Astrocyte of the hippocampus (primary cell): ENCODE data around the gene TBC1D1.

ENCODE experiments used
- DNase-seq: peaks from one replicate; pipeline ENCODE4 v3.0.0; 2011; ENCODE audit warnings: low read depth, low spot score

The TBC1D1 gene

DNA sequence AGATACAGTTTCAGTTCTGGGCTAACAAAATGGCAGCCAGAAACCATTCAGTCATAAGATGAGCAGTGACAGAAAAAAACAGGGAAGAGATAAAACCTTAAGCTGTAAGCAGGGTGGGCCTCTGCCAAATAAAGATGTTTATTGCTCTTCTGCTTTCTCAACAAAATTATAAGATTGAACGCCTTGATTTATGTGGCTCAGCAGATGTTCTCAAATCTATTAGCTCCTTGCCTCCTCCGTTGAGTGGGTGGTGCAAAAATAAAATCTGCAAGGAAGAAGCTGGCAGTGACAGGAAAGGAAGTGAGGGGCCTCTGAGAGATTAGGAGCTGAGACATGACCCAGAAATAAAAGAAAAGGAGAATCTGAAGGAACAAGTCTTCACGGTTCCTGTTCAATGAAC is 275.9 kb downstream of the TBC1D1 start:
- DNase-seq: no peak

DNA sequence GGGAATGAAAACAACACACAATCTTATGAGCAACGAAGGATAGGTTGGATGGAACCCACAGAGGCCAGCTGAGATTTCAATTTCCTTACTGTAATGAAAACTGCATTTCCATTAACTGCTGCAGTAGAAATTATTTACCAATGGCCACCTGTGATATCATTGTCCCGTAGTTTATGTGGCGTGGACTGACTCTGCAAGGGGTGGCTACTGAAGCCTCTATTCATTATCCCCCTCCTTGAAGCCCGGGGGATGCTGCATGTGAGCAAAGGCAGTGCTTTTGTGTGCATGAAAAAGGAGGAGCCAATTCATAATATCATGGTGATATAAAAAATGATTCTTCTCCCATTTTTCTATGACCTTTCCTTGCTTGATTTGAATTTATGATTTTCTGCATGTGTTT is 277.1 kb downstream of the TBC1D1 start:
- DNase-seq: no peak

DNA sequence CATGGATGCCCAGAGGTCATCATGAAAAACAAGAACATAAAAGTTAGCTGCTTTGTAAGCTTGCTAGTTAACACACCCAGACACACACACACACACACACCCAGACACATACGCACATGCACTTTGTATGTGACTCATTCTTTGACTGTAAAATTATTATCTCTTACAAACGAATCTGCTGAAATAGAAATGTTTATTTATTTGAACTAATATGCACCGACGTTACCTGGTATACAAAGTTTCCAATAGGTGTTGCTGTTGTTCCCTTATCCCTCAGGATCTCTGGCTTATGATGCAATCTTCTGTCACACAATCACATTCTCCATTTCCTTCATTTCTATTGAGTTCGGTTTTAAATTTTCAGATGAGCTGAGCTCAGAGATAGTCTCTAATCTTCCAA is 278.6 kb downstream of the TBC1D1 start:
- DNase-seq: no peak

DNA sequence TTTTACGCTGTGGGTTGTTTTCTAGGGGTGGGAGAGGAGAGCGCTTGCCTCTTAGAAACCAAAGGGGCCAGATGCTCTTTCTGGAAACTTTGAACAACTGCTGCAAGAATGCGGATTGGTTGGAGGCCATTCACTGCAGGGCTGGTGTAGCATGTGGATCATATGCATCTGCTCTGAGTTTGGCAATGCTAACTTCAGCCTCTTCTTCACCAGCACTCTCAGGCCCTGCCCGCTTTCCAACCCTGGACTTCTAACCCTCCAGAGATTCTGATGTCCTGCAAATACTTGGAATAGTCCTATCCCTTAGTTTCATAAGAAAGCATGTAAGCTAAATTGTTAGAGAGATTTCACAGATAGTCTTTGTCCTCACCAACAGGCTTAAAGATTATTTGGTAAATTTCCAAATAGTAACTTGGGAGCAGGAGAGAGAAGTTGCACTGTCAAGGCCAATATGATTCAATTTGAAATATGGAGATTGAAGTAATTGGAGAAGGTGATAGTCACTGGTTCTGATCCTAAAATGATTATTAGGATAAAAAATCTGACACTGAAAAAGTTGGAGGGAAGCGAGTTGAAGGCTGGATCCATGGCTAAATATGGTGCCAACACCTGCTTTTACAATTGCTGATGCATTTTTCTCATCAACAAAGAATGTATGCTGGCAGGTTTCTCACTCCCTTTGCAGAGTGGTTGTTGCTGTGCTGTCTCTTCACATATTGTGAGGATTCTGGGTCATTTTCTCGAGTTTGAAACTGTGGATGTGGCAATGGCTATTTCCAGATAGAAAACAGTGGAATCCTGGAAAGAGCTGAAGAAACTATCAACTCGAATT is 279.7 kb downstream of the TBC1D1 start:
- no peak for DNase-seq

- no peak for DNase-seq
Observed at GRCh38 chr4:38172078-38172477, 281.2 kb downstream of the TBC1D1 start.

- DNase-seq: no peak
Observed at GRCh38 chr4:38173935-38174518, 283.1 kb downstream of the TBC1D1 start.

DNA sequence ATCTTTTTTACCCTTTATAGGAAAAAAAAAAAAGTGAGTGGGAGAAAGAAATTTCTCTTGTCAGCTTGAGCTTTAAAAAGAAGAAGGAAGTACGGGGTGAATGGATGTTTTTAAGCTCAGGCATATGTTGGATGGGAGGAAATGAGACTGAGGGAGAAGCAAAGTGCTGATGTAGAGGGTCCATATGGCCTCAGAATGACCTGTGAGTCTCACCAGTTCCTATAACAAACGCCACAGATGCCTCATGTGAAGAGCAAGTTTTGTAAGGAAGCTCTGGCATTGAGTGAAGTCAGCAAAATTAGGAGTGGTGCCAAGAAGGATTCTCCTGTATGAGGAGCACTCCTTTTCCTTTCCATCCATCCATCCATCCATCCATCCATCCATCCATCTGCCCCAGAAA is 283.9 kb downstream of the TBC1D1 start:
- no peak for DNase-seq

- no peak for DNase-seq
Observed at GRCh38 chr4:38176165-38176564, 285.3 kb downstream of the TBC1D1 start.

DNA sequence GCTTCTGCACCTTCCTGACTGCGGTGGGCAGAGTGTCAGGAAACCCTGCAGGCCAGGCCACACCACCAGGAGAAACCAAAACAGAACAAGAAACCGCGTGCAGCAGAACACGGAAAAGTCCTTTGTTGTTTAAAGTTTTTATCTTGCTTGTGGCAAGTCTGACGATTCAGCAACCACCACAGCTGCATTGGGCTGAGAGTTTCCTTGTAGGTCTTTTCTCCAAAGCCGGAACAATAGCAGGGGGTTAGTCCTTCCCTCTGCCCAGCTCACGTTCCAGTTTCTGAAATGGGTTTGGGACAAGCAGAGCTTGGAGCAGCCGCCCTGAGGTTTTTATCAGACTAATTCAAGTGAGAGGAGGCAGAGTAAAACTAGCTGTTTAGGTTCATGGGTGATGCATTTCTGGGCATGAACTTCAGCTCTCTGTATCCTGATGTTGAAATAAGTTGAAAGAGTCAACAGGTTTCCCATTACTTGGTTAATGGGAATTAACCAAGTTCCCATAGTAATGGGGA is 286.2 kb downstream of the TBC1D1 start:
- DNase-seq: peak; percentile 67

- DNase-seq: no peak
Observed at GRCh38 chr4:38177641-38178391, 286.9 kb downstream of the TBC1D1 start.

GRCh38 chr4:38178392-38178995 is 287.6 kb downstream of the TBC1D1 start:
- DNase-seq: no peak

- DNase-seq: peak; percentile 89
Observed at GRCh38 chr4:38179690-38180377, 288.9 kb downstream of the TBC1D1 start.

DNA sequence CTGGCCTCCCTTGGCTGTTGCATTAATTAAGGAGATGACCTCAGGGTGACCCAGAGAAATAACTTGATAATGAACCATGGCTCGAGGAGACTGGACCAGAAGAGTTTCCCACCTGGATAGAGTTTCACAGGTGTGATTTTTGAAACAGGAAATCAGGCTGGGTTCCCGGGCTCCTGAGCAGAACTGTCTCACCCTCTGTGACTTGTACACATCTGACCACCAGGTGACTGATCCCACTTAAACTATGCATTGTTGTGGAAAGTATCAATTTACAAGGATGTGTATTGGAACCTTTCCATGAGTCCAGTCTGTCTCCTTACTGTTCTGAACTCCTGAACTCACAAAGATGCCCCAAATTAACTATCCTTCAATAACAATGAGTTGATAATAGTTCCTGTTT is 289.6 kb downstream of the TBC1D1 start:
- DNase-seq: no peak

GRCh38 chr4:38181286-38181685 is 290.4 kb downstream of the TBC1D1 start:
- DNase-seq: no peak

DNA sequence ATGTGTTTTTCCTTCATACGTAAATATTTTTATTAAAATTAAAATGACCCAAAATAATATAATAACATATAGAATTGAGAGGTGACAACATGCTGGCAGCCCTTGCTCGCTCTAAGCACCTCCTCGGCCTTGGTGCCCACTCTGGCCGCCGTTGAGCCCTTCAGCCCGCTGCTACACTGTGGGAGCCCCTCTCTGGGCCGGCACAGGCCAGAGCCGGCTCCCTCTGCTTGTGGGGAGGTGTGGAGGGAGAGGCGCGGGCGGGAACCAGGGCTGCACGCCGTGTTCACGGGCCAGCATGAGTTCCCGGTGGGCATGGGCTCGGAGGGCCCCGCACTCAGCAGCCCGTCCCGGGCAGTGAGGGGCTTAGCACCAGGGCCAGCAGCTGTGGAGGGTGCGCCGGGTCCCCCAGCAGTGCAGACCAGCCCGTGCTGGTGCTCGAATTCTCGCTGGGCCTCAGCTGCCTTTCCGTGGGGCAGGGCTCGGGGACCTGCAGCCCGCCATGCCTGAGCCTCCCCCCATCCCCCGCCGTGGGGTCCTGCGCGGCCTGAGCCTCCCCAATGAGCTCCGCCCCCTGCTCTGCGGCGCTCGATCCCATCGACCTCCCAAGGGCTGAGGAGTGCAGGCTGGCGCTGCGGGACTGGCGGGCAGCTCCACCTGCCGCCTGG is 291.6 kb downstream of the TBC1D1 start:
- no peak for DNase-seq

DNA sequence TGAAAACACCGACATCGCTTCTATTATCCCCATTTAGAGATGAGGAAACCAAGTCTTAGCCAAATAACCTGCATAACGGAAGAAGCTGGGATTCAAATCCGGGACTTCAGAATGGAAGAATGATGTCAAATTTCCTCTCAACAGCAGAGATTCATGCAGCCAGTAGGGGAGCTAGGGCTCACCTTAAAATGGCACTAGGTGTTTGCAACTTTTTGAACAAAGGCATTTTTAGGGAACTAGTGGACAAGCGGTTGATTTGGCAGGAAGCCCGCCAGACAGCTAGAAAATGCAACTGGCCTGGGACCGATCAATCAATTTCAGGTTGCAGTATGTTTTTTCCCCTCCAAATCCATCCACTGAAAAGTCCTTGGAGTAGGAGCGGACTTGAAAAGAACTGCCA is 293.5 kb downstream of the TBC1D1 start:
- DNase-seq: no peak

GRCh38 chr4:38185406-38186144 is 294.7 kb downstream of the TBC1D1 start:
- no peak for DNase-seq

- DNase-seq: no peak
Observed at GRCh38 chr4:38188136-38188535, 297.3 kb downstream of the TBC1D1 start.

GRCh38 chr4:38188631-38189101 is 297.8 kb downstream of the TBC1D1 start:
- no peak for DNase-seq
